NCI-H2081 (cell line): Measurements from ENCODE around the gene HDGFL3.

Experiments used
- DNase-seq, 2 experiments: peaks; one replicate each; lab custom pipeline; 2025; lab: John Stamatoyannopoulos, UW

The HDGFL3 gene

DNA sequence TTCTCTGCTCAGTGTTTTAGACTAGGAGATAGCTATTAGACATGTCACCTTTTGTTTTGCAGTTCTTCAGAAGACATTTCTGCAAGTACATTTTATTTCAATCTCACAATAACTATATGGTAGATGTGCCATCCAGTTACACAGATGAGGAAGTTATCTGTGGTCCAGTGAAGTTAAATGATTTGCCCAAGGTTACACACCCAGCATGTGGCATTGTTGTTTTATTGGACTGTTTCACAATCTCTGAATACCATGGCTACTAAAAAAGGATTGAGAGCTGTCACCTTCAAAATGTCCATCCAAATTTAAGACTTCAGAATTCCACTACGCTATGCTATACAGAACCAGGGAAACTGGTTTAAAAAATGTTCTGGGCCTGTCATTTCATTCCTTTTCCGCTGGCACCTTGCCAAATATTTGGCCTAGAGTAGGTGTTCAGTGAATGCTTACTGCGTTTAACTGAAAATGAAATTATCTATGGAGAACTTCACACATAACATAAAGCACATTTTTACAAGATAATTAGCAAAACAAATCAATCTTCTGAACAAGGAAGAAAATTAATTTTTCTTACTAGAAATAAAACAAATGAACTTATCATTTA, 80.0 kb downstream of the HDGFL3 start:
- no peak for DNase-seq

DNA sequence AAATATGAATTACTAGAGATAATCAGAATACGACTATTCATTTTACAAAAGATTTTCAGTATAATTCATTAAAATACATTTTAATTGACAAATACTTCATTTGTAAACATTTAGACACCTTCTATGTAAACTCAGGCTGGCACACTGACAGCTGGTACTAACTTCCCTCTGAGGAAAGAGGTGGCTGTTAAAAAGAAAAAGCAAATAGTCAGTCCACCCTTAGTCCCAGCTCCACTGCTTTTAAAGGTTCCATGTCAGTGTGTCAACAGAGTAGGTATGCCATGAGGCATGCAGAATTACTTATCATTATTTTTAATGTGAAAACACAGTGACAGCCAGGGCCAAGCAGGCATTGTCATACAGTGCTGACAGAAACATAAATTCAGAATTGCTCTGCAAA, 84.1 kb downstream of the HDGFL3 start:
- peak in 1 of 2 experiments; percentile 39 for DNase-seq

DNA sequence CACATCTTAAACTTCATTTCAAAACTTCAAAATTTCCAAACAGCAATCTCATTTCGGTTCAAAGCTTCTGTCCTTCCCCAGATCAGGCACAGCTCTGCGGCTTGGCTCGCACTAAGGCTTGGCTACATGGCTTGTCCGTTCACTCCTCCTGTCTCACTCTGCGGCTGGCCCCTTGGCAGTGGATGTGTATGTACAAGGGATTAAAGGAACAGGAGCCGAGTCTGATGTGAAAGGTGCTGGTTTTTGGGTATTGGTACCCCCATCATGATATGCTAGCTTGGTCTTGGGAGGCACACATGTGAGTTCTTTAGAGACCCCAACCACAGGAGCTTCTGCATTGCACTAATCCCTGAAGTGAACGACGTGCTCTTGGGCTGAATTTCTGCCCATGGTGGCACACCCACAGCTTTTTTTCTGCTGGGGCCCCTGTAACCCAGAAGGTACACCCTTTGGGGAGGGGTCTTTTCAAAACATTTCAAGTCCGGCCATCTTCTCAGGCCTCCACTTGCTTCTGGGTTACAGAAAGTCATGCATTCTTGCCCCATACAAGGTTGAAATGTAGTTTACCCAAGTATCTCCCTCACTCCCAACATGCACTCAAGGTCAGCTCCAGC, 87.5 kb downstream of the HDGFL3 start:
- DNase-seq: no peak

DNA sequence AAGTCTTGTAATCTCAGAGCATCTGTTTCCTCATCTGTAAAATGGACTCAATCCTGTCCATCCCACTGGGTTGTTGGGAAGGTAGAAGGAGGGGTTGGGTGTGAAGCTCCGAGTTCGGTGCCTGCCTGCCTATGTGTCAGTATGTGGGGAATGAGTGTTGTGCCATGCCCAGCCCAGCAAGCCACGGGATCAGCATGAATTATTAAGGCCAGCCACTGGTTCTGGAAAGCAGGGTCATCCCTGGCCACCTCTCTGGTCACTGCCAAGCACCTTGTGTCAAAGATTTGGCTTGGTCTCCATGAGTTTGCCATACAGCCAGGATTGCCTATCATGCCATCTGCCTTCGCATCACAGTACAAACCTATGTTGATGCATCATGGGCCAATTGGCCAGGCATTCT, 88.7 kb downstream of the HDGFL3 start:
- DNase-seq: no peak

DNA sequence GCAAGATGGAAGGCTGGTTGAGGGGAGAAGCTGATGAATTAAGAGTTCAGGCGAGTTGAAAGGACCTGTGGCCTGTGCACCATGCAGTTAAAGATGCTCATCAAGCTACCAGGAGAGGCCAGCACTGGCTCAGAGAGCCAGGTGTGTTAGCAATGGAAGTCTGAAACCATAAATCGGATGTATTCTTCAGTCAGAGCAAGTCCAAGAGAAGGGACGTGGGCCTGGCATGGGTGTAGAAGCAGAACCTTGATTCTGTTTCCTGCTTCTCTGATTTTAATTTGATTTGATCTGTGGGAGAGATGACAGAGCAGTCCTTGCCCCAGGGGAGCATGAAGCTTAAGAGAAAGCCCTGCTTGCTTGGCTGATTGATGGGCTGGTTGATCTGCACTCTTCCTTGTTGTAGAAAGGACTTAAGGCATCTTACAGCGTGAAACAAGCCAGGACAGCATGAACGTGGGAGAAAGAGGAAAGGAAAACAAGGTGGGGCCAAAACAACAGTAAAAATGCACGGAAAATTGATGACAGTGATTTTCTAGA, 89.3 kb downstream of the HDGFL3 start:
- DNase-seq: no peak

DNA sequence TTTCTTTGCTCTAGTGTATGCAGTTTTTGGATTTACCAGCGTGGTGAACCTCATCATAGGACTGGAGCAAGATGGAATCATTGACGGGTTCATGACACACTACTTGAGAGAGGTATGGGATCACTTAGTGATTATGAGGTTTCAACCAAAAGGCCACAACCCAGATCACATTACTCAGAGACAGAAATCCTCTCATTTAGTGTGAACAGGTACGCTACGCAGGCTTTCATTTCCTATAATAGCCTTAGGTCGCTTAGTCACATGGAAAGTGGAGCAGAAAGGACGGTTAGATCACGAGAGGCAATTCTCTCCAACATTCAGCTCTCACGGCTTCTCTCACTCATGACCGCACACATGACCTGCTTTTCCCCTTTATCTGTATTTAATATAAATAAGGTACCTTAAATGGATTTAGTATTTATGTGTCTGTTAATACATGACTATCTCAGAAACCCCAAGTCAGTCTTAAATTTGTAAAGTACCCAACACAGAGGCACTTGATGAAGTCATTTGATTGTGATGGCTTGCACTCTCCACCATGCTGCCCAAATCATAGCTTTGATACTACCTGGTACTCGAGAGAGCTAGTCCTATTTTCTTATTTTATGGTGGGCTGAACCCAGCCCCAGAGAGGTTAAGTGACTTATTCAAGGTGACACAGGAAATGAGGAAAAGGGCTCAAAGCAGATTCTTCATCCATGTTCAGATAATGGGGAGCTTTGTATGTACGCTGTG, 91.6 kb downstream of the HDGFL3 start:
- no peak for DNase-seq

DNA sequence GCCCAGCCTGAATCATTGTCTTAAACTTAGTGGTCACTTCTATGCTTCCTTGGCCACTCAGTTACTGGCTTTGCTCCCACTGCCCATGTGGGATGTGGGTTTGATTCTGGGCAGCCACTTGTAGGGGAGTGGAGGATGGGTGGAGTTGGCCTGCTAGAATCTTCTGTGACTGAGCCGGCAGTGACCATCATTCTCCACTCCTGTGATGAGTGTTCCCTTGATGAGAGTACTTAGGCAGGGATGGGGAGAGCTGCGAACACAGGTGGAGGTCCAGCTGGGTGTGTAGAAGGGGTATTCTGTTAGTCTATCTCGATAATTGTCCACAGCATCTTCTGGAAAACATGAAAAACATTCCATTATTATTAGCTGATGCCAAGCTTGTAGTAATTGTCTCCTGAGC, 92.2 kb downstream of the HDGFL3 start:
- DNase-seq: no peak

DNA sequence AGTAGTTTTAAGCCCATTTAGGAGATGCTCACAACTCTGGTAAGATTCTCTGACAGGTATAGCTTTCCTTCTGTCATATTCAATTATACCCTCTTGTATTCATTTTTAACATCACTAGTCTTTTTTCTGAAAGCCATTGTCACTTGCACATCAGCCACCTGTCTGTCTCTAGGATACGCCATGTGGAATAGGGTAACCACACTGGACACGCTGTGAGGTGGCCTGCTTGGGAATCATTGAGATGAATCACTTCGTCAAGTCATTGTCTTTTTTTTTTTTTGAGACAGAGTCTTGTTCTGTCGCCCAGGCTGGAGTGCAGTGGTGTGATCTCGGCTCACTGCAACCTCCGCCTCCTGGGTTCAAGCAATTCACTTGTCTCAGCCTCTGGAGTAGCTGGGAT, 92.8 kb downstream of the HDGFL3 start:
- no peak for DNase-seq

DNA sequence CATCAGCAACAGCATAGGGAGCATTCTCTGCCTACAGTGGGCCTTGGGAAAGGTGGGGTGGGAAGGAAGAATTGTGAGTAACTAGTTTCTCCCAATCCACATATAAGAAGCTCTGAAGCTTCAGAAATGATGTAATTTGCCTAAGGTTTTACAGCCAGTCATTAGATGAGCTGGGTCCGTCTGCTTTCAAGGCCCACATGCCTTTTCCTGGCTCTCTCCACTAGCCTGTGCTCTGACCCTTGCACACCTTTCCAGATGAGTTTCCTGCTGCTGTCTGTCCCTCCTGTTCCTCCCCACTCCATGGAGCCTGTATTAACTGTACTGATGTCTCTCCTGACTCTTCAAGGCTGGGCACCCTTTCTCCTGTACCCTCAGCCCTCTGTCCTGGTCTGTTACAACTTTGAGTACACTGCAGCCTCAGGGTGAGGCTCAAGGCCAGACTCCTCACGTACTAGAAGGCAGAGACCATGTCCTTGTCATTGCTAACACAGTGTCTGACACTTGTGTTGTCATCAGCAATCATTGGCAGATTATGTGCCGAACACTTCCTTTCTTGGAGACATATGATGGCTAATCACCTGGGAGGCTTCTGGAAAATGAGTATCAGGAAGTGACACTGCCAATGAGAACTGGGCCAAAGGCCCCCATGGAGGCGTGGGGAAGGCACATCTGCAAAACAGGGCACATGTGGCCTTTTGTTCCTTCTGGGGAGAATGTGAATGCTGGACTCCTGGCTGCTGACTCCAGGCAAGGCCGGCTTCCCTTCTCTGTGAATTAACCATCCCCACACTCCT, 93.5 kb downstream of the HDGFL3 start:
- no peak for DNase-seq

DNA sequence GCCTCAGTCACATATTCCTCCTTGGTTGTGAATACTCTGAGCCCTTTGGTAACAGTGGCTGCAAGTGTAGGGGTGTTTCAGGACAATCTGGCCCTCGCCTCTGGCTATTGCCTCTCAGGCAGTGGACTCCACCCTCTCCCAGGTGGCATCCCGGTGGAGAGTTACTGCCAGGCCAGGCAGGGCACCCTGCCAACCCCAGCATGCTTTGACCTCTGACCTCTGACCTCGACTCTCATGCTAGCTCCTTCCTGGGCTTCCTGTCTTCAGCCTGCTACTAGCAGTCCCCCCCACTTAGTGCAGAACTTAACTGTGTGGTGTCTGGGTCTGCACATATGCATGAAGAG, 94.7 kb downstream of the HDGFL3 start:
- DNase-seq: no peak

DNA sequence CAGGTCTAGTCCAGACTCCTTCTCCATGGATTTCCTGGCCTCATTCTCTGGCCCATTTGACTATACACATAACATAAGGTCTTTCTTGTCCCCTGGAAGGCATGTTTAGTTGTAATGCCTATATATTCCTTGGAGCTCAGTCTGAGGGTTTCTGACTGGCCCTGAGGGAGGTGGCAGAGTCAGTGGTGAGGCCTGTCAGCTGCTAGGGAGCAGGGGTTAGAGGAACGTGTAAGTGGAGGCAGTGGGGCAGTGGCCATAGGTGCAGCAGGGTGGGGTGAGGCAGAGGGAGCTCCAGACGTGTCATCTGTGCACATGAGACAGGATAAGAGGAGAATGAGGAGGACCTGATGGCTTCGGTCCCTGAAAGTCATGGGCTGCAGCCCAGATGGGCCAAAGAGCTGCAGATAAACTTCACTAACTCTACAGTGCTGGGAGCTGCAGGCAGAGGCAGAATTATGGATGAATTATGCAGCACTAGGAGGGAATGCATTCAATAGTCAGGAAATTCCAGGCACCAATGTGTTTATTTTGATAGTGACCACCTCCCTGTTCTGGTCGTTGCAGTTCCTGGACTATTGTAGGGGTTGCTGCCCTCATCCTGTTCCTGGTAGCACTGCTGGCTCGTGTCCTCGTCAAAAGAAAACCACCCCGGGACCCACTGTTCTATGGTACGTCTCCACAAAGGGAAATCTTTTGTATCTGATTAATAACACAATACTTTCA, 95.2 kb downstream of the HDGFL3 start:
- no peak for DNase-seq

DNA sequence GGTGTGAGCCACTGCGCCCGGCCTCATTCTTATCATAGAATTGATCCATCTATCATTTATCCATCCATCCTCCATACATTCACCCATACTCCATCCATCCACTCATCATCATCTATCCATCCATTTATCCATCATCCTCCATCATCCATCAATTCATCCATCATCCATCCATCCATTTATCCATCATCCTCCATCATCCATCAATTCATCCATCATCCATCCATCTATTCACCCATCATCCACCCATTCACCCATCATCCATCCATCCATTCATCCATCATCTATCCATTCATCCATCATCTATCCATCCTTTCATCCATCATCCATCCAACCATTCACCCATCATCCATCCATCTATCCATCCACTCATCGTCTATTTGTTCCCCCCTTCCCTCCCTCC, 96.5 kb downstream of the HDGFL3 start:
- no peak for DNase-seq

DNA sequence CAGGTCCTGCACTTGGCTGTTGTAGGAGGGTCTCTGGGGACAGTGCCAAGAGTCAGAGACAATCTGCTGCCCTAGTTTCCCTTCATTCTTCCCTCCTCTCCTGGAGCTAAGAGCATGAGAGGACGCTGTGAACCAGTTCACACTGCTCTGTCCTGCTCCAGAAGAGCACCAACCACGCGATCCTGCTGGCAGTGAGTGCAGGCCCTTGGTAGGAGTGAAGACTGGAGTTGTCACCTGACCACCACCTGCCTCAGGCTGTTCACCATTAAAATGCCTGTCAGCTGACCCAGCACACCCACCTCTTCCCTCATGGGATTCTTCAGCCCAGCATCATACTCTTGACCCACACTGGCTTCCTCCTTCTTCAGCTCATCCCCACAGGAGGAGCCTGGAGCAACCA, 97.2 kb downstream of the HDGFL3 start:
- no peak for DNase-seq

DNA sequence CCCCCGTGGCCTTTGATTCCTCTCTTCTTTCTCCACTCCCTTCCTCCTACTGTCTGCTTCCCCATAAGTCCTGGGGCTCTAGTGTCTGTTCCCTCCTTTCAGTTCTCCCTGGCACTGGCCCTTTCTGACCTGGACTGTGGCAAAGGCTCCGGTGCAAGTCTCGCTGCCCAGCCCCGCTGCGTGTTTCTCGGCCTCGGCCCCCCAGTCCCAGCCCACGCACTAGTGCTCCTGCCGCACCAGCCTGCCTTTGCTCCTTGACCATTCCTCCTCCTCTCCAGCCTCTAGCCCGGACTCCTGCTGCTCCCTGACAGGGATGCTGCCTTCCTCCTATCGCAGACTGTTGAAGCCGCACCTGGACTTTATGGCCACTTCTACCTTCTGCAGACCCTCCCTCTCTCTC, 98.1 kb downstream of the HDGFL3 start:
- no peak for DNase-seq

DNA sequence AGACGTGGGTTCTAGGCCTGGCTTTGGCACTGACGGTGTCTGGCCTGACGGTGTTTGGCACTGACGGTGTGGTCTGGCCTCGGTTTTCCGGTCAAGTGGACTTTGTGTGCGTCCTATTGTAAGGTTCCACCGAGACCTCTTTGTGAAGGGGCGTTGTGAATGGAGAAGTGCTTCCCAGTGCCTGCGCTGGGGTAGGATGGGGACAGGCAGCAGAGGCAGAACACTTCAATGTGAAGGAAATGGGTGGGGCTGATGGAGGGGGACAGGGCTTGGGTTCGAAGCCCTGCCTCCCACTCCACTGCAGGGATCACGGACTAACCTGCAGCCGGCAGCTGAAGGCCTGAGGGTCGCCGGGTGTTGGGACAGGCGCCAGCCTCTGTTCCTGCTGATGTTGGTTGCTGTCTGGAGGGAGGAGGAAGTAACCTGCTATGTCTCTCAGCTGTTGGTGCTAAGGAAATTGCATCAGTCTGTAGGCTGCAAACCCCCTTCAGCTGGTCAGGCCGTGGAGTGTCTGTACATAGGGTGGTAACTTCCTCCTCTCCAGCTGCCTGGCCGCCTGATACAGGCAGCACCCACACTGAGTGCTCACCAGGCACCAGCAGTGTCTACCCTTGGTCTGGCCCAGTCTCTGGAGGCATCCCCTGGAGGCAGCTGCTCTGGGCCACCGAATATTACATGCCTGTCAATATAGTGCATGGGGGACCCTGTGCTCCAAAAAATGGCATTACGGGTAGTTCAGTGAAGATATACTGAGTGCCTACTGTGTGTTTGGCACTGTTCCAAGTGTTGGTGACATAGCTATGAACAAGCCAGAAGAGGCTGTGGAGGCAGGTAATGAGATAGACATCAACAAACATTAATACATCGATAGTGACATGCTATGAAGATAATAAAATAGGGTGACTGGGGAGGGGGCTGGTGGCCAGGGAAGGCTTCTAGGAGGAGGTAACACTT, 99.1 kb downstream of the HDGFL3 start:
- DNase-seq: no peak

DNA sequence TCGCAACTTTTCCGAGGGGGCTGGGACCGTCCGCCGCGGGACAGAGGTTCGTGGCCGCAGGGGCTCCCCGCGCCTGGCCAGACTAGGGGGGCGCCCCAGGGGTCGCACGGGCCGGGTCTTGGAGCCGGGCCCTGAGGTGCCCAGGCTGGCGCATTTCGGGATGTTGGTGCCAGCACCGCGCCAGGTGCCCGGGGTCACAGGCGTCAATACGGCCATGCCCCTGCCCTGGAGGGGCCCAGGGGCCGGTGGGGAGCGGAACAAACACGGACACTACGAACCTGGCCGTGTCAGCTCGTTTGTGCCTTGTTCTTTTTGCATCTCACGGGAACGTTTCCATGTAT, 99.8 kb downstream of the HDGFL3 start:
- no peak for DNase-seq

DNA sequence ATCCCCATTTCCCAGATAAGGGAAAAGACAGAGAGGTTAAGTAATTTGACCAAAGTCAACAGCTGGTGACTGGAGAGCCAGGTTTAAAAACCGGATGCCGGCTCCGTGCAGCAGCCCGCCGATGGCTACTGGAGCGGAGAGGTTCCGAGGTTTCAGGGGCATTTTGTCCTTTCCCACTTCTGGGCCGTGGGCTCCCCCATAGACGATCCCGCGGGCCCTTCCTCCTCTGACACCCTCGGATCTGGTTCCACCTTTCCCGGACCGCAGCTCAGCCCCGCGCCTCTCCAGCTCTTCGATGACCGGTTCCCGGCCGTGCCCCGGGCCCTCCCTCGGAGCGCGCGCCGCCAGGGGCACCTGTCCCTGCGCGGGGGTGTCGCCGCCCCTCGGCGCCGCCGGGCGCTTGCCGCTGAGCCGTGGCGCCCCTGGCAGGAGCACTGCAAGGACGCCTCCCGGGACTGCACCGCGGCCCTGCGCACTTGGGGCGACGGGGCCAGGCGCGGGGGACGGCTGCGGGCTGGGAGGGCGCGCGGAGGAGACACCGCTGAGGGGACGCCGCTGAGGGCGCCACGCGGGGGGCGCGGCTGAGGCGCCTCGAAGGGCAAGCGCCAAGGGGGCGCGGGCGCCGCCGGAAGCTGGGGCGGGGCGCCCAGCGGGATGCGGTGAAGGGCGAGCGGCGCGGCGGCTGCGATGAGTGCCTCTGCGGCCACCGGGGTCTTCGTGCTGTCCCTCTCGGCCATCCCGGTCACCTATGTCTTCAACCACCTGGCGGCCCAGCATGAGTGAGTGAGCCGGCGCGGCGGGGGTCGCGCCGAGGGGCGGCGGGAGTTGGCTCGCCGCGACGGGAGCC, 100.4 kb downstream of the HDGFL3 start, which contains the start of gene TM6SF1:
TSS of gene TM6SF1 (plus strand) at position 652 of the 847 bp plus-strand sequence. CDS start at position 688, 36 bp downstream.
- DNase-seq: peak; percentile 4 to 28

DNA sequence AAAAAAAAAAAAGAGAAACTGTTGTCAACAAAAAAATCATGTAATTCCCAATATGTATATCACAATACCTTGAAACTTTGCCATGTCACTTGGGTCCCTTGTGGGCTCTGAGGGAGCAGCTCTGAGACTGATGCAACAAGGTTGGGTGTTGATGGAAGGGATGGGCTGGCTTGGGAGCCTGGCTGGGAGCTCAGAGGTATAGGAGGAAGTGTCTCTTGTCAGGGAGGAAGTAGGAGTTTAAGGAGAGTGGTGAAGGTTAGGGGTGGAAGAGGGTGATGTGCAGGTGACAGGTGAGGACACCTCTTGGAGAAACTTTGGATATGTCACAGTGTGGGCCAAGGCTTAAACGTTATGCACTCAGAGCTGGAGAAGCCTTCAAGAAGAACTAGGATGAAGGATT, 102.2 kb downstream of the HDGFL3 start:
- no peak for DNase-seq

DNA sequence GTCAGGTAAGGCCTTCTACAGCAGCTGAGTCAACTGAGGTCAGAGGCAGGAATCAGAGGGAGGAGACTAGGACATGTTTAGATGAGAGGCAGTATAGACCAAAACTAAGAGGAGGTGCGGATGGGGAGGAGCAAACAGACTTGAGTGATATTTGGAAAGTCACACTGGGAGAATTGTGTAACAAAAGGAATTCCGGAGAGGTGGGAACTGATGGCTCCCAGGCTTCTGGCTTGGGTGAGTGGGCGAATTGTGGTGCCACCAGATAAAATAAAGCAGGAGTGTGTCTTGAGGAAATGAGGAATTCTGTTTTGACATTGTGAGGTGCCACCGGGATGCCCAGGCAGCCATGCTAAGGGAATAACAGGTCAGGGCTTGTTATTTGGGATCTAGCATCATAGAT, 103.5 kb downstream of the HDGFL3 start:
- DNase-seq: no peak

DNA sequence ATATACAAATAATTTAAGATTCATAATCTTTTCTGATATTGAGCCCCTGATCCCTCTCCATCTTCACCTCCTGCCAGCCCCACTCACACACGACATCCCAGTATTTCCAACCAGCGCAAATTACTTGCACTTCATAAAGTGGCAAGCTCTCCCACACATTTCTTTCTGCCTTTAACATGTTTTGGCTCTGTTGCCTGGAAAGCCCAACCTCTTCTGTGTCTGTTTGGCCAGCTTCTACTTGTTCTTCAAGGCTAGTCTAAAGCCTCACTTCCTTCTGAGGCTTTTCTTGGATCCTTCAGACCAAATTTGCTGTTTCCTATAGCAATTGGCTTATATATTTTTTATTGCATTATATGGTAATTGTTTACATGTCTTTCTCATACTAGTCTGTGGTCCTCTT, 105.3 kb downstream of the HDGFL3 start:
- no peak for DNase-seq
